ENCODE results near the gene PRRC2B. TPM values are rescaled to one million over a fixed set of nuclear protein-coding genes. Genes with fewer than 3 reads are reported as not detected.

PRRC2B gene
- total and polyA plus RNA-seq, 5 donors from 2014 or later, result 8.1 to 239 (median 10.0) TPM

DNA sequence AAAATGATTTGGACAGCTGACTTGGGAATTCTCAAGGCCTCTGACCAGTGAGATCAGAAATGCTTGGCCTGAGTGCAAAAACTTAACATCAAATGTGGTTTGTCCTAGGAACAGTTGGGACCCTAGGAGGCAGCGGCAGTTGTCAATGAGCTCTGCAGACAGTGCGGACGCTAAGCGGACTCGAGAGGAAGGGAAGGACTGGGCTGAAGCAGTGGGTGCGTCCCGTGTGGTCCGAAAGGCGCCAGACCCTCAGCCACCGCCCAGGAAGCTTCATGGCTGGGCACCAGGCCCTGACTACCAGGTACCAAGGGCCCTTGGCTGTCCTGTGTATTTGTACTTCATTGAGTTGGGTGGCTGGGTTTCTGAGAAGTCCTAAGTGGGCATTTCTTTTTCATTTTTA lies 65.2 kb downstream of the PRRC2B start:
- Histone ChIP-seq H3K4me3 (ENCODE audit: low read depth, low read length) (no peak overlapping the region), H3K4me1 (ENCODE audit: control insufficient read depth, insufficient read depth, low read length, poor library complexity, severe bottlenecking) (no peaks in the 10 kb centered on the region), H3K27me3 (ENCODE audit: control insufficient read depth, insufficient read depth, low read length) (no peaks in the 10 kb centered on the region), H3K36me3 (ENCODE audit: control insufficient read depth, insufficient read depth, low read length) (peaks cover 78% of the 10 kb centered on the region), H3K9me3 (ENCODE audit: control insufficient read depth in 2 of 2, low read length in 2 of 2) (no peaks in the 10 kb centered on the region), H3K27ac (ENCODE audit: insufficient read depth, low read length, poor library complexity, severe bottlenecking) (no peak overlapping the region)
- ATAC-seq (ENCODE audit: low read depth in 2 of 2), result no peak
- peaks cover 43% of the 10 kb centered on the region for H3K36me3 Mint-ChIP-seq
- DNase-seq, result no peak
- peaks cover 2 to 10% (median 6%) of the 10 kb centered on the region in 4 donors for H3K4me1 Mint-ChIP-seq
- H3K27me3 Mint-ChIP-seq, result no peaks in the 10 kb centered on the region
- no peaks in the 10 kb centered on the region for H3K9me3 Mint-ChIP-seq
- H3K27ac Mint-ChIP-seq, result no peak overlapping the region
- no peak overlapping the region for H3K4me3 Mint-ChIP-seq

DNA sequence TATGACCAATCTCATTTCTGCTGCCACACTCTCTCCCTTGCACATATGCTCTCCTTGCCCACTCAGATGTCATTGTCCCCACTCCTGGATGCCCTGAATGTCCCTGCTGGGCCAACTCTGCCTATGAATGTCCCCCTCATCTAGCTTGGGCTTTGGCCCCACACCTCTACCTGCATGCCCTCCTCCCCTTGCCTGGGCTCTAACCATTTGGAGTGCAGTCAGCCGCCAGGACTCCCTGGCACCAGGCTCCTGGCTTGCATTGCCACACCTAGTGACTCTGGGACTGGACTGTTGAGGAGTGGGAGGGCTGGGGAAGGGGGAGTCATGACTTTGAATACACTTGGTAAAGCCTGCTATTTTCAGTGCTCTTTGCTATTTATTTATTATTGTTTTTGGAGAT lies 67.3 kb downstream of the PRRC2B start:
- Mint-ChIP-seq H3K27ac (peak overlapping the region; percentile 74 to 81 (median 79)), H3K27me3 (no peaks in the 10 kb centered on the region), H3K9me3 (no peaks in the 10 kb centered on the region), H3K4me3 (no peak overlapping the region), H3K36me3 (peaks cover 47% of the 10 kb centered on the region), H3K4me1 (peaks cover 0 to 10% (median 9%) of the 10 kb centered on the region in 4 donors)
- H3K4me1 ChIP-seq (ENCODE audit: control insufficient read depth, insufficient read depth, low read length, poor library complexity, severe bottlenecking), result no peaks in the 10 kb centered on the region
- peaks cover 85% of the 10 kb centered on the region for H3K36me3 ChIP-seq (ENCODE audit: control insufficient read depth, insufficient read depth, low read length)
- no peak overlapping the region for H3K4me3 ChIP-seq (ENCODE audit: low read depth, low read length)
- no peak for ATAC-seq (ENCODE audit: low read depth in 2 of 2)
- no peaks in the 10 kb centered on the region for H3K9me3 ChIP-seq (ENCODE audit: control insufficient read depth in 2 of 2, low read length in 2 of 2)
- no peak for DNase-seq
- no peak overlapping the region for H3K27ac ChIP-seq (ENCODE audit: insufficient read depth, low read length, poor library complexity, severe bottlenecking)
- H3K27me3 ChIP-seq (ENCODE audit: control insufficient read depth, insufficient read depth, low read length), result no peaks in the 10 kb centered on the region

DNA sequence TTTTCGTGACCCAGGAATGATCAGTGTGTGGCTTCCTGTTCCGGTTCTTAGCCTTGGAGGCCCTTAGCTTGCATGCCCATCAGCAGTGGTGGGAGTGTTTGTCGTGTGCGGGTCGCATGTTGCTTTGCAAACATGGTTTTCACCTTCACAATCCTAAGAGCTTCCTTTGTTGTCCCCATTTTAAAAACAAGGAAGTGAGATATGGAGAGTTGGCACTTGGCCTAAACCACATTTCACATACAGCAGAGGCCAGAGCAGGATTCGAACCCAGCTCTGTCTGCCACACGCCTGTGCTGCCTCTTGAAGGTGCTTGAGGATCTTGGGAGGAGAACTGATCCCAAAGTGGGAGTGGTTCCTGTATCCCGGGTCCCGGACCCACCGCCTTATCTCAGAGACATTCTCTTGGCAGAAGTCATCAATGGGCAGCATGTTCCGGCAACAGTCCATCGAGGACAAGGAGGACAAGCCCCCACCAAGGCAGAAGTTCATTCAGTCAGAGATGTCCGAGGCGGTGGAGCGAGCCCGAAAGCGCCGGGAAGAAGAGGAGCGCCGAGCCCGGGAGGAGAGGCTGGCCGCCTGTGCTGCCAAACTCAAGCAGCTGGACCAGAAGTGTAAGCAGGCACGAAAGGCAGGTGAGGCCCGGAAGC lies 70.6 kb downstream of the PRRC2B start:
- no peak for DNase-seq
- H3K27ac ChIP-seq (ENCODE audit: insufficient read depth, low read length, poor library complexity, severe bottlenecking), result no peak overlapping the region
- Mint-ChIP-seq H3K4me1 (peaks cover 0 to 8% (median 5%) of the 10 kb centered on the region in 4 donors), H3K9me3 (no peaks in the 10 kb centered on the region), H3K27me3 (no peaks in the 10 kb centered on the region), H3K4me3 (no peak overlapping the region), H3K36me3 (peaks cover 42% of the 10 kb centered on the region), H3K27ac (peak overlapping the region in 1 of 3 donors; percentile 48)
- no peaks in the 10 kb centered on the region for H3K4me1 ChIP-seq (ENCODE audit: control insufficient read depth, insufficient read depth, low read length, poor library complexity, severe bottlenecking)
- no peak for ATAC-seq (ENCODE audit: low read depth in 2 of 2)
- H3K36me3 ChIP-seq (ENCODE audit: control insufficient read depth, insufficient read depth, low read length), result peaks cover 82% of the 10 kb centered on the region
- H3K27me3 ChIP-seq (ENCODE audit: control insufficient read depth, insufficient read depth, low read length), result no peaks in the 10 kb centered on the region
- no peak overlapping the region for H3K4me3 ChIP-seq (ENCODE audit: low read depth, low read length)
- H3K9me3 ChIP-seq (ENCODE audit: control insufficient read depth in 2 of 2, low read length in 2 of 2), result no peaks in the 10 kb centered on the region

DNA sequence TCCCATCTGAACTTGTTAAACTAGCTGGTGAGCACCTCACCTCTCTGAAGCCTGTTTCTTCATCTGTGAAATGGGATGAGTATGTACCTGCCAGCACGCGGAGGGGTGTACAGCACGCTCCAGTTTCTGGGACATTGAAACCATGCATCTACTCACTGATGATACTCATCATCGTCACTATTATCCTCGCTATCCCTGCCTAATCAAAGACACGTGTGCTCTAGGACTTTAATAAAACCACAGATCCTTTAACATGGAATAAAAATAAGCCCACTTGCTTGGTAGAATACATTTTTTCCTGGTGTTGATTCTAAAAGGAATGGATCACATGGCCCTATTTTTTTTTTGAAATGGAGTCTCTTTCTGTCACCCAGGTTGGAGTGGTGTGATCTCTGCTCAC lies 71.5 kb downstream of the PRRC2B start:
- H3K4me1 ChIP-seq (ENCODE audit: control insufficient read depth, insufficient read depth, low read length, poor library complexity, severe bottlenecking), result no peaks in the 10 kb centered on the region
- Mint-ChIP-seq H3K4me1 (peaks cover 0 to 7% (median 6%) of the 10 kb centered on the region in 4 donors), H3K9me3 (no peaks in the 10 kb centered on the region), H3K4me3 (no peak overlapping the region), H3K27ac (no peak overlapping the region), H3K36me3 (peaks cover 44% of the 10 kb centered on the region), H3K27me3 (no peaks in the 10 kb centered on the region)
- no peak for ATAC-seq (ENCODE audit: low read depth in 2 of 2)
- DNase-seq, result no peak
- no peaks in the 10 kb centered on the region for H3K9me3 ChIP-seq (ENCODE audit: control insufficient read depth in 2 of 2, low read length in 2 of 2)
- no peak overlapping the region for H3K27ac ChIP-seq (ENCODE audit: insufficient read depth, low read length, poor library complexity, severe bottlenecking)
- no peak overlapping the region for H3K4me3 ChIP-seq (ENCODE audit: low read depth, low read length)
- no peaks in the 10 kb centered on the region for H3K27me3 ChIP-seq (ENCODE audit: control insufficient read depth, insufficient read depth, low read length)
- peaks cover 82% of the 10 kb centered on the region for H3K36me3 ChIP-seq (ENCODE audit: control insufficient read depth, insufficient read depth, low read length)

DNA sequence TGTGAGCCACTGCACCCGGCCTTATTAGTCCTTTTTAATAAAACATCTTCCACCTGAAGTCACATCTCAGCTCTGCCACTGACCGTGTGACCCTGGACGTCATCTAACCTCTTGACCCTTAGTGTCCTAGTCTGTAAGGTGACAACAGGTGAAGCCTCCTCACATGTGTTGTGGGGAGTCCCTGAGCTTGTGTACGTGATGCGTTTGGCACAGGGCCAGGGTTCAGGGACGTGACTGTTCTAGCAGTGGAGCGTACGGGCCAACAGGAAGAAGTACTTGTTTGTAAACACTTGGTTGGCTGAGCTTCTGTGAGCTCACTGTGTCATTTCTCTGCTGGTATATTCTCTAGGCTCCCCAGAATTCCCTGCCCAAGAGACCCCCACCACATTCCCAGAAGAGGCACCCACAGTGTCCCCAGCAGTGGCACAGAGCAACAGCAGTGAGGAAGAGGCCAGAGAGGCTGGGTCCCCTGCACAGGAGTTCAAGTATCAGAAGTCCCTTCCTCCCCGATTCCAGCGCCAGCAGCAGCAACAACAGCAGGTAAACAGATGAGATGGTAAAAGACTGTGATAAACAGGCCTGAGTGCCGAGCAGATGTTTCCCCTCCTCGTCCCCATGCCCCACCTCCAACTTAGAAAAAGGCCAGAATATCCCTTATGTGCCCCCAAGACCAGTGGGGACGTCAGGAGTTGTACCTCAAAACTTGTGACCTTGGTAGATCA lies 73.5 kb downstream of the PRRC2B start:
- Histone ChIP-seq H3K27ac (ENCODE audit: insufficient read depth, low read length, poor library complexity, severe bottlenecking) (no peak overlapping the region), H3K36me3 (ENCODE audit: control insufficient read depth, insufficient read depth, low read length) (peaks cover 86% of the 10 kb centered on the region), H3K4me1 (ENCODE audit: control insufficient read depth, insufficient read depth, low read length, poor library complexity, severe bottlenecking) (no peaks in the 10 kb centered on the region), H3K27me3 (ENCODE audit: control insufficient read depth, insufficient read depth, low read length) (no peaks in the 10 kb centered on the region), H3K4me3 (ENCODE audit: low read depth, low read length) (no peak overlapping the region), H3K9me3 (ENCODE audit: control insufficient read depth in 2 of 2, low read length in 2 of 2) (no peaks in the 10 kb centered on the region)
- no peaks in the 10 kb centered on the region for H3K9me3 Mint-ChIP-seq
- H3K27ac Mint-ChIP-seq, result peak overlapping the region in 1 of 3 donors; percentile 52
- DNase-seq (no peak), ATAC-seq (ENCODE audit: low read depth in 2 of 2) (no peak)
- H3K4me3 Mint-ChIP-seq, result no peak overlapping the region
- no peaks in the 10 kb centered on the region for H3K27me3 Mint-ChIP-seq
- H3K36me3 Mint-ChIP-seq, result peaks cover 40% of the 10 kb centered on the region
- peaks cover 0 to 12% (median 5%) of the 10 kb centered on the region in 4 donors for H3K4me1 Mint-ChIP-seq

DNA sequence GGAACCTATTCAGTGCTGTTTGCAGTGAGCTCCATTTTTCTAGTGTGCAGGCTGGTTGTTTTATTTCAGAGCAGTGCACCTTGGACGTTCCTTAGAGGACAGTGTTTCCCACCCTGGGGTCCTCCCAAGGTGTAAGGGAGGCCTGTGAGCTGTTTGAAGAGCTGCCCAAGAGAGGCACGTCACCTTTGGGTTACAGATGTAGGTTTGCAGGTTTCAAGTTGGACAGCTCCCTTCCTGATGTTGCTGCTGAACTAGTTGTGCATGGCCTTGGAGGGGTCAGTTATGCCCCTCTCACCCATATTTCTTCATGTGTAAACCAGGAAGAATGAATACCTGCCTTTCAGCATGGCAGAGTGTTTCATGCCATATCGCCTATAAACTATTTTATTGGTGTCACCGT lies 74.1 kb downstream of the PRRC2B start:
- Histone ChIP-seq H3K9me3 (ENCODE audit: control insufficient read depth in 2 of 2, low read length in 2 of 2) (no peaks in the 10 kb centered on the region), H3K27ac (ENCODE audit: insufficient read depth, low read length, poor library complexity, severe bottlenecking) (no peak overlapping the region), H3K36me3 (ENCODE audit: control insufficient read depth, insufficient read depth, low read length) (peaks cover 88% of the 10 kb centered on the region), H3K27me3 (ENCODE audit: control insufficient read depth, insufficient read depth, low read length) (no peaks in the 10 kb centered on the region), H3K4me1 (ENCODE audit: control insufficient read depth, insufficient read depth, low read length, poor library complexity, severe bottlenecking) (no peaks in the 10 kb centered on the region), H3K4me3 (ENCODE audit: low read depth, low read length) (no peak overlapping the region)
- peaks cover 0 to 13% (median 7%) of the 10 kb centered on the region in 4 donors for H3K4me1 Mint-ChIP-seq
- DNase-seq (no peak), ATAC-seq (ENCODE audit: low read depth in 2 of 2) (no peak)
- H3K9me3 Mint-ChIP-seq, result no peaks in the 10 kb centered on the region
- H3K27ac Mint-ChIP-seq, result no peak overlapping the region
- H3K36me3 Mint-ChIP-seq, result peaks cover 41% of the 10 kb centered on the region
- no peaks in the 10 kb centered on the region for H3K27me3 Mint-ChIP-seq
- no peak overlapping the region for H3K4me3 Mint-ChIP-seq

DNA sequence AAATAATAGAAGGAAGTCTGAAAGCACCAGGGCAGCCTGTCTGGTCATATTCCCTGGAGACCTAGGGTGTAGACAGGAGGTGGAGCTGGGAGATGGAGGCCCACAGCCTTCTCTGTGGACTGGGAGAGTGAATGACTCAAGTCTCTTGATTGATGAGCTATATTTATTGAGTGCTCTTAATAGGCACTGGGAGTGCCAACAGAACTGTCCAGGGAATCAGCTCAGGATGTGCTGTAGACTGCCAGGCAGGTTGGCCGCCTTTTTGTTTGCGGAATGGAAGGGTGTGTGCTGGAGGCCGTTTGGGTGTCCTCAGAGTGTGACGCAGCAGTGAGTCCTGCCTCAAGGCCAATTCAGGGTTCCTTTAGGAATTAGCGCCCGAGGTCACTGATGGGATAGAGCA lies 75.5 kb downstream of the PRRC2B start:
- ATAC-seq (ENCODE audit: low read depth in 2 of 2), result no peak
- no peaks in the 10 kb centered on the region for H3K9me3 Mint-ChIP-seq
- H3K27me3 ChIP-seq (ENCODE audit: control insufficient read depth, insufficient read depth, low read length), result no peaks in the 10 kb centered on the region

More for the DNA sequence above, 75.5 kb downstream of the PRRC2B start:
- Histone ChIP-seq H3K36me3 (ENCODE audit: control insufficient read depth, insufficient read depth, low read length) (peaks cover 93% of the 10 kb centered on the region), H3K9me3 (ENCODE audit: control insufficient read depth in 2 of 2, low read length in 2 of 2) (no peaks in the 10 kb centered on the region), H3K4me1 (ENCODE audit: control insufficient read depth, insufficient read depth, low read length, poor library complexity, severe bottlenecking) (no peaks in the 10 kb centered on the region), H3K4me3 (ENCODE audit: low read depth, low read length) (no peak overlapping the region), H3K27ac (ENCODE audit: insufficient read depth, low read length, poor library complexity, severe bottlenecking) (no peak overlapping the region)
- no peak for DNase-seq
- Mint-ChIP-seq H3K36me3 (peaks cover 45% of the 10 kb centered on the region), H3K27me3 (no peaks in the 10 kb centered on the region), H3K4me3 (no peak overlapping the region), H3K27ac (peak overlapping the region in 1 of 3 donors; percentile 60), H3K4me1 (peaks cover 0 to 13% (median 7%) of the 10 kb centered on the region in 4 donors)

Measured in CD4-positive, CD25-positive, alpha-beta regulatory T cell (primary cell).